ENCODE measurements around the gene TCF12. TPM values are rescaled to one million over a fixed set of nuclear protein-coding genes. Genes with fewer than 3 reads are reported as not detected.

Gene TCF12
- total RNA-seq, 1 donor from 2014 or later = 123 TPM

GRCh38 chr15:56886932-56887781 lies 31.3 kb upstream of the TCF12 start:
- Mint-ChIP-seq H3K4me3 (ENCODE audit: unreplicated experiment) (peak overlapping the region; percentile 91), H3K9me3 (ENCODE audit: unreplicated experiment) (no peaks in the 10 kb centered on the region), H3K4me1 (ENCODE audit: unreplicated experiment) (peaks cover 35% of the 10 kb centered on the region), H3K27ac (ENCODE audit: unreplicated experiment) (peak overlapping the region; percentile 94), H3K27me3 (ENCODE audit: unreplicated experiment) (peaks cover 8% of the 10 kb centered on the region), H3K36me3 (ENCODE audit: low read depth, unreplicated experiment) (no peaks in the 10 kb centered on the region)
- DNase-seq (ENCODE audit: low spot score) = peak; percentile 90
- TF ChIP-seq CTCF (IDR thresholded peaks at IDR 0.05; ENCODE audit: unreplicated experiment) = no peak

- Mint-ChIP-seq H3K27ac (ENCODE audit: unreplicated experiment) (peak overlapping the region; percentile 85), H3K4me1 (ENCODE audit: unreplicated experiment) (peaks cover 35% of the 10 kb centered on the region), H3K36me3 (ENCODE audit: low read depth, unreplicated experiment) (no peaks in the 10 kb centered on the region), H3K9me3 (ENCODE audit: unreplicated experiment) (no peaks in the 10 kb centered on the region), H3K27me3 (ENCODE audit: unreplicated experiment) (peaks cover 8% of the 10 kb centered on the region), H3K4me3 (ENCODE audit: unreplicated experiment) (peak overlapping the region; percentile 70)
- no peak for DNase-seq (ENCODE audit: low spot score)
- TF ChIP-seq CTCF (IDR thresholded peaks at IDR 0.05; ENCODE audit: unreplicated experiment) = no peak
Observed at GRCh38 chr15:56887782-56888438, 30.5 kb upstream of the TCF12 start.

- H3K4me1 Mint-ChIP-seq (ENCODE audit: unreplicated experiment) = peaks cover 34% of the 10 kb centered on the region
- no peak for TF ChIP-seq CTCF (IDR thresholded peaks at IDR 0.05; ENCODE audit: unreplicated experiment)
- H3K27ac Mint-ChIP-seq (ENCODE audit: unreplicated experiment) = no peak overlapping the region
- DNase-seq (ENCODE audit: low spot score) = no peak
- no peak overlapping the region for H3K4me3 Mint-ChIP-seq (ENCODE audit: unreplicated experiment)
- no peaks in the 10 kb centered on the region for H3K36me3 Mint-ChIP-seq (ENCODE audit: low read depth, unreplicated experiment)
- peaks cover 6% of the 10 kb centered on the region for H3K27me3 Mint-ChIP-seq (ENCODE audit: unreplicated experiment)
- no peaks in the 10 kb centered on the region for H3K9me3 Mint-ChIP-seq (ENCODE audit: unreplicated experiment)
Observed at GRCh38 chr15:56890038-56890437, 28.4 kb upstream of the TCF12 start.

GRCh38 chr15:56891852-56892440 lies 26.5 kb upstream of the TCF12 start:
- no peaks in the 10 kb centered on the region for H3K36me3 Mint-ChIP-seq (ENCODE audit: low read depth, unreplicated experiment)
- H3K27ac Mint-ChIP-seq (ENCODE audit: unreplicated experiment) = no peak overlapping the region
- H3K27me3 Mint-ChIP-seq (ENCODE audit: unreplicated experiment) = peaks cover 3% of the 10 kb centered on the region
- no peak overlapping the region for H3K4me3 Mint-ChIP-seq (ENCODE audit: unreplicated experiment)
- DNase-seq (ENCODE audit: low spot score) = no peak
- TF ChIP-seq CTCF (IDR thresholded peaks at IDR 0.05; ENCODE audit: unreplicated experiment) = no peak
- H3K4me1 Mint-ChIP-seq (ENCODE audit: unreplicated experiment) = peaks cover 23% of the 10 kb centered on the region
- no peaks in the 10 kb centered on the region for H3K9me3 Mint-ChIP-seq (ENCODE audit: unreplicated experiment)
